Esophagus muscularis mucosa (tissue), 4 donors: Measurements from ENCODE around the gene RAPGEF2. TPM values are rescaled to one million over a fixed set of nuclear protein-coding genes. Genes with fewer than 3 reads are reported as not detected.

ENCODE experiments used
- DNase-seq: peaks from one replicate; pipeline ENCODE4 v3.0.0-alpha.2; 2017; ENCODE audit errors: extremely low spot score
- H3K27ac ChIP-seq, 4 donors: fragments of 200-600 bp; sonication (generic); replicated peaks in 1 of 4; 1 replicate in 3 of 4; 2 replicates in 1 of 4; pipeline ENCODE4 v1.5.1; 2016 to 2019; ENCODE audit warnings: mild to moderate bottlenecking in 1 of 4
- H3K27me3 ChIP-seq, 4 donors: fragments of 200-600 bp; sonication (generic); one replicate each; pipeline versions ENCODE4 v1.5.1 to v1.6.0; 2016 to 2019
- H3K36me3 ChIP-seq, 4 donors: fragments of 200-600 bp; sonication (generic); one replicate each; pipeline ENCODE4 v1.5.1; 2016 to 2019
- H3K4me1 ChIP-seq, 4 donors: fragments of 200-600 bp; sonication (generic); one replicate each; pipeline ENCODE4 v1.5.1; 2016 to 2019
- H3K4me3 ChIP-seq, 4 donors: fragments of 200-600 bp; sonication (generic); 1 replicate in 2 of 4; 2 replicates in 2 of 4; pipeline ENCODE4 v1.5.1; 2016 to 2019; ENCODE audit warnings: mild to moderate bottlenecking in 4 of 4, moderate library complexity in 1 of 4
- H3K9me3 ChIP-seq, 4 donors: fragments of 200-600 bp; sonication (generic); 1 replicate in 3 of 4; 2 replicates in 1 of 4; pipeline ENCODE4 v1.5.1; 2016 to 2019
- CTCF ChIP-seq, 3 experiments: fragments of 200-600 bp in 2 of 3; fragments of 450-650 bp in 1 of 3; sonication (generic) in 2 of 3; IDR thresholded peaks; one replicate each; pipeline ENCODE4 v1.5.1; 2017 to 2019; ENCODE audit warnings: antibody characterized with exemption in 3 of 3, mild to moderate bottlenecking in 2 of 3, moderate library complexity in 1 of 3
- EP300 ChIP-seq: sonication (generic); formaldehyde crosslinking; IDR thresholded peaks from one replicate; pipeline ENCODE4 v1.6.1; 2017; ENCODE audit warnings: antibody characterized with exemption
- POLR2A ChIP-seq: fragments of 450-650 bp; IDR thresholded peaks from one replicate; pipeline ENCODE4 v1.6.1; 2017; ENCODE audit warnings: antibody characterized with exemption, moderate library complexity, mild to moderate bottlenecking, low read depth
- POLR2AphosphoS5 ChIP-seq, 2 donors: sonication (generic); formaldehyde crosslinking; IDR thresholded peaks; one replicate each; pipeline ENCODE4 v1.6.1; 2017; ENCODE audit warnings: antibody characterized with exemption in 2 of 2
- WGBS: methylation state at CpG from one replicate; pipeline ENCODE4 v1.1.5; 2018; 5-methylcytosine and 5-hydroxymethylcytosine counted together
- intact Hi-C: fragments of 100-400 bp; cut with DNase I; formaldehyde crosslinking; loops from one replicate; pipeline ENCODE4 v1.15.1; 2023
- small RNA-seq, 3 donors: library from RNA; depleted of rRNA; stranded (forward); fragments of <200 nt; gene quantifications; one replicate each; pipeline ENCODE3, GENCODE V24; 2016
- total RNA-seq, 4 donors: library from RNA; depleted of rRNA; stranded (reverse); fragments of >200 nt; gene quantifications; one replicate each; pipeline versions ENCODE4 v1.1.0 to v1.2.1, GENCODE V29; 2016

RAPGEF2 gene
- total RNA-seq, 4 donors from 2014 or later: 55.6 to 61.5 (median 58.4) TPM

GRCh38 chr4:159400558-159401225 lies 297.8 kb downstream of the RAPGEF2 start:
- 41% methylated on average over 5 of the region's 12 CpGs for WGBS
- Histone ChIP-seq H3K27me3 (no peaks in the 10 kb centered on the region), H3K4me1 (peaks cover 7 to 23% (median 14%) of the 10 kb centered on the region in 4 donors), H3K9me3 (no peaks in the 10 kb centered on the region), H3K4me3 (peak overlapping the region; percentile 0 to 34 (median 8)), H3K27ac (peak overlapping the region in 1 of 4 donors; percentile 26), H3K36me3 (no peaks in the 10 kb centered on the region)
- no peak for TF ChIP-seq CTCF (IDR thresholded peaks at IDR 0.05)
- TF ChIP-seq EP300: no peak
- no peak for TF ChIP-seq POLR2AphosphoS5 (IDR thresholded peaks at IDR 0.05)
- no peak for TF ChIP-seq POLR2A
- no peak for DNase-seq
- intact Hi-C loops: no loop called here

GRCh38 chr4:159401226-159401712 lies 298.4 kb downstream of the RAPGEF2 start:
- no peak for DNase-seq
- peaks cover 7 to 23% (median 14%) of the 10 kb centered on the region in 4 donors for H3K4me1 ChIP-seq
- 54% methylated on average over 4 of the region's 4 CpGs for WGBS
- intact Hi-C loops: no loop called here
- peak overlapping the region in 1 of 4 donors; percentile 26 for H3K27ac ChIP-seq
- H3K36me3 ChIP-seq: no peaks in the 10 kb centered on the region
- TF ChIP-seq POLR2A (no peak), EP300 (no peak), CTCF (IDR thresholded peaks at IDR 0.05) (no peak), POLR2AphosphoS5 (IDR thresholded peaks at IDR 0.05) (no peak)
- peak overlapping the region; percentile 0 to 34 (median 8) for H3K4me3 ChIP-seq
- H3K9me3 ChIP-seq: no peaks in the 10 kb centered on the region
- H3K27me3 ChIP-seq: no peaks in the 10 kb centered on the region

GRCh38 chr4:159401791-159402380 lies 299.0 kb downstream of the RAPGEF2 start:
- Histone ChIP-seq H3K9me3 (no peaks in the 10 kb centered on the region), H3K27me3 (no peaks in the 10 kb centered on the region), H3K4me1 (peaks cover 7 to 23% (median 14%) of the 10 kb centered on the region in 4 donors), H3K27ac (no peak overlapping the region), H3K4me3 (no peak overlapping the region), H3K36me3 (no peaks in the 10 kb centered on the region)
- no peak for TF ChIP-seq POLR2AphosphoS5 (IDR thresholded peaks at IDR 0.05)
- no peak for TF ChIP-seq EP300
- no peak for TF ChIP-seq CTCF (IDR thresholded peaks at IDR 0.05)
- TF ChIP-seq POLR2A: no peak
- intact Hi-C loops: no loop called here
- DNase-seq: no peak
- 68% methylated on average over 6 of the region's 6 CpGs for WGBS

Small RNA genes lying within 50 kb of the gene (small RNA-seq; reads per million reads assigned to genes)
- gene AC074344.1: 0 reads per million in 3 donors
- gene MIR3688-1: 0 reads per million in 3 donors
- 0 reads per million in 3 donors for gene RF00019
